Ascending aorta (tissue), 2 donors: ENCODE measurements around the gene SMIM27. TPM values are rescaled to one million over a fixed set of nuclear protein-coding genes. Genes with fewer than 3 reads are reported as not detected.

ENCODE experiments used
- DNase-seq, 2 donors: peaks; one replicate each; pipeline ENCODE4 v3.0.0-alpha.2; 2019; ENCODE audit warnings: low spot score in 2 of 2
- H3K27ac ChIP-seq, 2 donors: fragments of 200-600 bp; sonication (generic); one replicate each; pipeline ENCODE4 v1.5.1; 2016 to 2017; ENCODE audit warnings: mild to moderate bottlenecking in 1 of 2
- H3K27me3 ChIP-seq: fragments of 200-600 bp; sonication (generic); one replicate; pipeline ENCODE4 v1.5.1; 2017
- H3K36me3 ChIP-seq, 2 donors: fragments of 200-600 bp; sonication (generic); one replicate each; pipeline ENCODE4 v1.5.1; 2016
- H3K4me1 ChIP-seq, 2 donors: fragments of 200-600 bp; sonication (generic); one replicate each; pipeline ENCODE4 v1.5.1; 2016 to 2017; ENCODE audit warnings: mild to moderate bottlenecking in 1 of 2
- H3K4me3 ChIP-seq, 2 donors: fragments of 200-600 bp; sonication (generic); one replicate each; pipeline ENCODE4 v1.5.1; 2016 to 2017; ENCODE audit warnings: mild to moderate bottlenecking in 1 of 2
- H3K9me3 ChIP-seq, 2 donors: fragments of 200-600 bp; sonication (generic); one replicate each; pipeline ENCODE4 v1.5.1; 2016
- CTCF ChIP-seq, 3 experiments: fragments of 200-600 bp in 2 of 3; fragments of 450-650 bp in 1 of 3; sonication (generic) in 2 of 3; IDR thresholded peaks; one replicate each; pipeline ENCODE4 v1.5.1; 2016 to 2019; ENCODE audit warnings: antibody characterized with exemption in 3 of 3, mild to moderate bottlenecking in 1 of 3, moderate library complexity in 1 of 3
- intact Hi-C: fragments of 100-400 bp; cut with DNase I; formaldehyde crosslinking; loops from one replicate; pipeline ENCODE4 v1.15.1; 2023
- total RNA-seq: library from RNA; depleted of rRNA; stranded (reverse); fragments of >200 nt; gene quantifications from one replicate; pipeline ENCODE4 v1.1.0, GENCODE V29; 2016

The SMIM27 gene
- total RNA-seq, result 0.32 TPM

- intact Hi-C loops, result loop anchor here (1.0 to 10.0 kb wide), 4 partner anchors 21 to 472 kb away; partner anchors contain the start of genes ACO1, DNAJA1, NDUFB6 and RIGI
- peaks cover 0 to 16% of the 10 kb centered on the region in 2 donors for H3K4me1 ChIP-seq
These were observed at the start of gene SMIM27, which contains the start of gene TOPORS for GRCh38 chr9:32552172-32552872. Gene SMIM27 (plus strand): TSS chr9:32552327. CDS start chr9:32552435, 108 bp downstream. Gene TOPORS (minus strand): TSS chr9:32552586. CDS start chr9:32552436, 150 bp downstream.

GRCh38 chr9:32502464-32502863 lies 49.7 kb upstream of the SMIM27 start:
- H3K9me3 ChIP-seq, result no peaks in the 10 kb centered on the region
- intact Hi-C loops, result loop anchor here (10.0 kb wide), 1 partner anchor 48 kb away; no protein-coding TSS in a partner anchor

More at GRCh38 chr9:32552172-32552872, at the start of gene SMIM27, which contains the start of gene TOPORS:
- H3K36me3 ChIP-seq, result no peaks in the 10 kb centered on the region
- no peaks in the 10 kb centered on the region for H3K9me3 ChIP-seq
- no peaks in the 10 kb centered on the region for H3K27me3 ChIP-seq
- TF ChIP-seq CTCF (IDR thresholded peaks at IDR 0.05), result no peak
- peak within 1 kb of the TSS; percentile 67 to 80 for H3K4me3 ChIP-seq
- peak; percentile 70 to 95 for DNase-seq
- H3K27ac ChIP-seq, result peak within 1 kb of the TSS; percentile 80 to 90

GRCh38 chr9:32503008-32503407 lies 49.1 kb upstream of the SMIM27 start:
- TF ChIP-seq CTCF (IDR thresholded peaks at IDR 0.05), result no peak
- H3K9me3 ChIP-seq, result no peaks in the 10 kb centered on the region
- no peak overlapping the region for H3K27ac ChIP-seq
- DNase-seq, result no peak
- peaks cover 12 to 16% of the 10 kb centered on the region in 2 donors for H3K36me3 ChIP-seq
- no peak overlapping the region for H3K4me3 ChIP-seq
- no peaks in the 10 kb centered on the region for H3K4me1 ChIP-seq
- H3K27me3 ChIP-seq, result no peaks in the 10 kb centered on the region
- intact Hi-C loops, result loop anchor here (10.0 kb wide), 1 partner anchor 48 kb away; no protein-coding TSS in a partner anchor

More at GRCh38 chr9:32502464-32502863, 49.7 kb upstream of the SMIM27 start:
- Histone ChIP-seq H3K4me3 (no peak overlapping the region), H3K4me1 (no peaks in the 10 kb centered on the region), H3K36me3 (peaks cover 13 to 18% of the 10 kb centered on the region in 2 donors), H3K27ac (no peak overlapping the region), H3K27me3 (no peaks in the 10 kb centered on the region)
- DNase-seq, result no peak
- no peak for TF ChIP-seq CTCF (IDR thresholded peaks at IDR 0.05)

GRCh38 chr9:32508728-32509127 lies 43.4 kb upstream of the SMIM27 start:
- Histone ChIP-seq H3K9me3 (no peaks in the 10 kb centered on the region), H3K27ac (no peak overlapping the region), H3K36me3 (no peaks in the 10 kb centered on the region), H3K27me3 (no peaks in the 10 kb centered on the region), H3K4me3 (no peak overlapping the region), H3K4me1 (peaks cover 0 to 5% of the 10 kb centered on the region in 2 donors)
- TF ChIP-seq CTCF (IDR thresholded peaks at IDR 0.05), result no peak
- intact Hi-C loops, result loop anchor here (10.0 kb wide), 1 partner anchor 54 kb away; no protein-coding TSS in a partner anchor
- no peak for DNase-seq

- intact Hi-C loops, result no loop called here
- Histone ChIP-seq H3K27ac (no peak overlapping the region), H3K36me3 (no peaks in the 10 kb centered on the region), H3K4me1 (no peaks in the 10 kb centered on the region), H3K4me3 (no peak overlapping the region), H3K9me3 (no peaks in the 10 kb centered on the region), H3K27me3 (no peaks in the 10 kb centered on the region)
- TF ChIP-seq CTCF (IDR thresholded peaks at IDR 0.05), result no peak
- no peak for DNase-seq
These were observed 35.9 kb upstream of the SMIM27 start for GRCh38 chr9:32516241-32516640.
